ENCODE results near the gene LZTS3.
"Not testable (repeated sequence)": the region's sequence is repeated elsewhere in the genome, so short reads cannot be mapped to it uniquely, and the experiment has no call there.

LZTS3 gene

DNA sequence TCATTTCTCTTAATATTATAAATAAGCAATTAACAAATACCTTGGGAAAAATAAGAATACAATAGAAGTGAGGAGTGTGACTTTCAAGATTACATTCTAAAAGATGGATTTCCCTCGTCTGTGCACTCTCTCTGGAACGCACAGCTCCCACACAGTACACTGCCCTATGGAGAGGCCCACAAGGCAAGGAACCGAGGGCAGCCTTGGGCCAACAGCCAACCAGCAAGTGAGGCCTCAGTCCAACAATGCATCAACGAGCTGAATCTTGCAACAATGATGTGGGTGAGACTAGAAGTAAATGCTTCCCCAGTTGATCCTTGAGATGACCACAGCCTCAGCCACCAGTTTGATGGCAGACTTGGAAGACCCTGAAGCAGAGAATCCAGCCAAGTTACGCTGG is 54.3 kb downstream of the LZTS3 start:
- Histone ChIP-seq H3K4me3 (ENCODE audit: insufficient read depth, low read length, poor library complexity, severe bottlenecking) (no peak overlapping the region), H3K9me3 (ENCODE audit: insufficient read depth, low read length) (no peaks in the 10 kb centered on the region; the same call in 1 of the 2 replicates), H4K20me1 (ENCODE audit: low read depth, low read length) (no peaks in the 10 kb centered on the region), H3K79me2 (ENCODE audit: insufficient read depth, low read length) (no peaks in the 10 kb centered on the region), H3K36me3 (ENCODE audit: low read length) (peaks cover 3% of the 10 kb centered on the region; the same call in 1 of the 2 replicates), H3F3A (ENCODE audit: insufficient read depth) (no peaks in the 10 kb centered on the region), H3K27me3 (ENCODE audit: low read length) (no peaks in the 10 kb centered on the region), H3K4me2 (ENCODE audit: low read depth, low read length, poor library complexity, severe bottlenecking) (no peak overlapping the region), H3K27ac (ENCODE audit: low read depth, low read length) (no peak overlapping the region), H2AFZ (ENCODE audit: low read depth, low read length, severe bottlenecking) (no peak overlapping the region), H3K9ac (ENCODE audit: low read length) (no peak overlapping the region), H3K9me2 (replicated peaks; ENCODE audit: insufficient read depth, low read length) (no peaks in the 10 kb centered on the region)
- TF ChIP-seq EZH2phosphoT487 (conservative IDR thresholded peaks at IDR 0.05; ENCODE audit: low read length) (no peak), CTCF (IDR thresholded peaks at IDR 0.05; ENCODE audit: insufficient read depth, low read length, poor library complexity, severe bottlenecking) (no peak)

DNA sequence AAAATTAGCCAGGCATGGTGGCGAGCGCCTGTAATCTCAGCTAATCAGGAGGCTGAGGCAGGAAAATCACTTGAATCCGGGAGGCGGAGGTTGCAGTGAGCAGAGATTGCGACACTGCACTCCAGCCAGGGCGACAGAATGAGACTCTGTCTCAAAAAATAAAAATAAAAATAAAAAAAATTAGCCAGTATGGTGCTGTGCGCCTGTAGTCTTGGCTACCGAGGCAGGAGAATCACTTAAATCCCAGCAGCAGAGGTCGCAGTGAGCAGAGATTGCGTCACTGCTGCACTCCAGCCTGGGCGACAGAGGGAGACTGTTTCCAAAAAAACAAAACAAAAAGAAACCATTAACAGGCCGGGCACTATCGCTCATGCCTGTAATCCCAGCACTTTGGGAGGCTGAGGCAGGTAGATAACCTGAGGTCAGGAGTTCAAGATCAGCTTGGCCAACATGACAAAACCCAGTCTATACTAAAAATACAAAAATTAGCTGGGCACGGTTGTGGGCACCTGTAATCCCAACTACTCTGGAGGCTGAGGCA is 55.4 kb downstream of the LZTS3 start:
- not testable (repeated sequence) for H3K27ac ChIP-seq (ENCODE audit: low read depth, low read length); H2AFZ ChIP-seq (ENCODE audit: low read depth, low read length, severe bottlenecking); H3K36me3 ChIP-seq (ENCODE audit: low read length)

DNA sequence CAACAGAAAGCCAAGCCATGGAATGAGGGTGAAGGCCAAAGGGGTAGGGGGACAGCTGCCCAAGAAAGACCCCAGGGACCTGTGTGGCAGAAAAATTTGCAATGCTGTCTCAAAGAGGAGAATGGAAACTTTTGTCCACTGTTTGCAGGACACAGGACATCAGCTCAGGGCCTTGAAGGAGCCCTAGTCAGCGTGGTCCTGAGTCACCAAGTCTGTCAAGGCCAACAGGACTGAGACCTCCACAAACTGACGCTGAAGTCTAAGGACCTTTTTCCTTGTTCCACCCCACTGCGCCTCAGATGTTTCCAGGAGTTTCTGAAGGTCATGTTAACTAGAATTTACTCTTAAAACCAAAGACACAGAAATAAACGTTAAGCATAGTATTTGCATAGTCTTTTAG is 57.0 kb downstream of the LZTS3 start:
- H3K79me2 ChIP-seq (ENCODE audit: insufficient read depth, low read length): no peaks in the 10 kb centered on the region
- no peaks in the 10 kb centered on the region for H3F3A ChIP-seq (ENCODE audit: insufficient read depth)
- TF ChIP-seq CTCF (IDR thresholded peaks at IDR 0.05; ENCODE audit: insufficient read depth, low read length, poor library complexity, severe bottlenecking) (no peak), EZH2phosphoT487 (conservative IDR thresholded peaks at IDR 0.05; ENCODE audit: low read length) (no peak)
- H3K9ac ChIP-seq (ENCODE audit: low read length): no peak overlapping the region
- no peaks in the 10 kb centered on the region for H4K20me1 ChIP-seq (ENCODE audit: low read depth, low read length)
- no peak overlapping the region for H3K4me3 ChIP-seq (ENCODE audit: insufficient read depth, low read length, poor library complexity, severe bottlenecking)
- H3K36me3 ChIP-seq (ENCODE audit: low read length): no peaks in the 10 kb centered on the region
- no peak overlapping the region for H3K4me2 ChIP-seq (ENCODE audit: low read depth, low read length, poor library complexity, severe bottlenecking)
- no peaks in the 10 kb centered on the region for H3K9me3 ChIP-seq (ENCODE audit: insufficient read depth, low read length)
- H3K27me3 ChIP-seq (ENCODE audit: low read length): no peaks in the 10 kb centered on the region
- H3K27ac ChIP-seq (ENCODE audit: low read depth, low read length): no peak overlapping the region
- H3K9me2 ChIP-seq (replicated peaks; ENCODE audit: insufficient read depth, low read length): no peaks in the 10 kb centered on the region
- H2AFZ ChIP-seq (ENCODE audit: low read depth, low read length, severe bottlenecking): no peak overlapping the region

More for the DNA sequence above, 55.4 kb downstream of the LZTS3 start:
- not testable (repeated sequence) for H3K27me3 ChIP-seq (ENCODE audit: low read length); H3K9me3 ChIP-seq (ENCODE audit: insufficient read depth, low read length); H3K79me2 ChIP-seq (ENCODE audit: insufficient read depth, low read length); H4K20me1 ChIP-seq (ENCODE audit: low read depth, low read length); H3F3A ChIP-seq (ENCODE audit: insufficient read depth); H3K9me2 ChIP-seq (replicated peaks; ENCODE audit: insufficient read depth, low read length); H3K4me3 ChIP-seq (ENCODE audit: insufficient read depth, low read length, poor library complexity, severe bottlenecking); H3K9ac ChIP-seq (ENCODE audit: low read length); H3K4me2 ChIP-seq (ENCODE audit: low read depth, low read length, poor library complexity, severe bottlenecking)

DNA sequence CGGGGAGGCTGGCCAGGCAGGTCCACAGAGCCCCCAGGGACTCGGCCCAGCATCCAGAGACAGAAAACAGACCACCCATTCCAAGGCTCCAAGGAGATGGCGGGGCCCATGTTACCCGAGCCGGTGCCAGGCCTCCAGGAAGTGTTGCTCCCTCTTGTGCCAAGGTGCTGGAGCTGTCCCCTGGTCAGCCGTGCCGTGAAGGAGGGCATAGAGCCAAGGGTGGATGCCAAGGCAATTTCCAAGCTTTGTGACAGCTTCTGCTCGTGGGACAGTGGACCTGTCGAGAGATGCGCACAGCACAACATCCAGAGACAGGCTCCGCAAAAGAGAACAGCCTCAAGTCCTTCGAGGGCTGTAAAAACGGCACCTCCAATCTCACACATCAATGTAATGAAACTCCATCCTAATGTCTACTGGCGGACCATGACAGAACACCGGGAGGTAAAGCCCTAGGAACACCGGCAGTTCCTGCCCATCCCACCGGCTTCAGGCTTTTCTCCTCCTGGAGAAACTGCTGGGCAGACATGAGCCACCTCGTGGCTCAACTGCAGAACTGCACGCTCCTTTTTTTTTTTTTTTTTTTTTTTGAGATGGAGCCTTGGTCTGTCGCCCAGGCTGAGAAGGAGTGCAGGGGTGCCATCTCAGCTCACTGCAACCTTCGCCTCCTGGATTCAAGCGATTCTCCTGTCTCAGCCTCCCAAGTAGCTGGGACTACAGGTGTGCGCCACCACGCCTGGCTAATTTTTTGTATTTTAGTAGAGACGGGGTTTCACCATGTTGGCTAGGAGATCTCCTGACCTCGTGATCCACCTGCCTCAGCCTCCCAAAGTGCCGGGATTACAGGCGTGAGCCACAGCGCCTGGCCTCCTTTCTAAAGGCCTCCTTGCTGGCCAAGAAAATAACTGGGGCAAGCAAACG is 57.9 kb downstream of the LZTS3 start:
- no peak overlapping the region for H3K9ac ChIP-seq (ENCODE audit: low read length)
- H3K36me3 ChIP-seq (ENCODE audit: low read length): no peaks in the 10 kb centered on the region
- no peaks in the 10 kb centered on the region for H3K9me2 ChIP-seq (replicated peaks; ENCODE audit: insufficient read depth, low read length)
- H3K4me2 ChIP-seq (ENCODE audit: low read depth, low read length, poor library complexity, severe bottlenecking): no peak overlapping the region
- no peak overlapping the region for H3K4me3 ChIP-seq (ENCODE audit: insufficient read depth, low read length, poor library complexity, severe bottlenecking)
- H2AFZ ChIP-seq (ENCODE audit: low read depth, low read length, severe bottlenecking): no peak overlapping the region
- no peaks in the 10 kb centered on the region for H3F3A ChIP-seq (ENCODE audit: insufficient read depth)
- no peaks in the 10 kb centered on the region for H3K9me3 ChIP-seq (ENCODE audit: insufficient read depth, low read length)
- H3K79me2 ChIP-seq (ENCODE audit: insufficient read depth, low read length): no peaks in the 10 kb centered on the region
- no peaks in the 10 kb centered on the region for H4K20me1 ChIP-seq (ENCODE audit: low read depth, low read length)
- TF ChIP-seq CTCF (IDR thresholded peaks at IDR 0.05; ENCODE audit: insufficient read depth, low read length, poor library complexity, severe bottlenecking) (peak; percentile 50), EZH2phosphoT487 (conservative IDR thresholded peaks at IDR 0.05; ENCODE audit: low read length) (no peak)
- no peaks in the 10 kb centered on the region for H3K27me3 ChIP-seq (ENCODE audit: low read length)
- H3K27ac ChIP-seq (ENCODE audit: low read depth, low read length): no peak overlapping the region

Data from SU-DHL-6 (cell line).